ENCODE measurements around the gene EPB41L4B.

EPB41L4B gene

GRCh38 chr9:109272745-109273144, 48.1 kb downstream of the EPB41L4B start:
- H3K4me3 ChIP-seq (ENCODE audit: low read length), result no peak overlapping the region
- no peak overlapping the region for H3K27ac ChIP-seq (ENCODE audit: low read depth, low read length)
- H3K9ac ChIP-seq (ENCODE audit: low read length), result no peak overlapping the region
- H3K4me1 ChIP-seq (ENCODE audit: control insufficient read depth, insufficient read depth, low read length), result peaks cover 4% of the 10 kb centered on the region
- H3K36me3 ChIP-seq (ENCODE audit: control insufficient read depth, insufficient read depth, low read length), result no peaks in the 10 kb centered on the region
- no peaks in the 10 kb centered on the region for H3K27me3 ChIP-seq (ENCODE audit: control insufficient read depth, insufficient read depth, low read length)

- H3K36me3 ChIP-seq (ENCODE audit: control insufficient read depth, insufficient read depth, low read length), result no peaks in the 10 kb centered on the region
- H3K27ac ChIP-seq (ENCODE audit: low read depth, low read length), result no peak overlapping the region
- no peaks in the 10 kb centered on the region for H3K27me3 ChIP-seq (ENCODE audit: control insufficient read depth, insufficient read depth, low read length)
- peaks cover 4% of the 10 kb centered on the region for H3K4me1 ChIP-seq (ENCODE audit: control insufficient read depth, insufficient read depth, low read length)
- H3K4me3 ChIP-seq (ENCODE audit: low read length), result no peak overlapping the region
- H3K9ac ChIP-seq (ENCODE audit: low read length), result no peak overlapping the region
Observed at GRCh38 chr9:109272045-109272444, 48.8 kb downstream of the EPB41L4B start.

- Histone ChIP-seq H3K27me3 (ENCODE audit: control insufficient read depth, insufficient read depth, low read length) (no peaks in the 10 kb centered on the region), H3K4me3 (ENCODE audit: low read length) (no peak overlapping the region), H3K4me1 (ENCODE audit: control insufficient read depth, insufficient read depth, low read length) (peaks cover 4% of the 10 kb centered on the region), H3K36me3 (ENCODE audit: control insufficient read depth, insufficient read depth, low read length) (no peaks in the 10 kb centered on the region), H3K27ac (ENCODE audit: low read depth, low read length) (no peak overlapping the region), H3K9ac (ENCODE audit: low read length) (no peak overlapping the region)
Observed at GRCh38 chr9:109270971-109271925, 49.6 kb downstream of the EPB41L4B start.

- H3K36me3 ChIP-seq (ENCODE audit: control insufficient read depth, insufficient read depth, low read length), result no peaks in the 10 kb centered on the region
- H3K27ac ChIP-seq (ENCODE audit: low read depth, low read length), result no peak overlapping the region
Observed at GRCh38 chr9:109270441-109270840, 50.4 kb downstream of the EPB41L4B start.

GRCh38 chr9:109269839-109270238, 51.0 kb downstream of the EPB41L4B start:
- H3K36me3 ChIP-seq (ENCODE audit: control insufficient read depth, insufficient read depth, low read length), result no peaks in the 10 kb centered on the region
- no peak overlapping the region for H3K4me3 ChIP-seq (ENCODE audit: low read length)
- peaks cover 4% of the 10 kb centered on the region for H3K4me1 ChIP-seq (ENCODE audit: control insufficient read depth, insufficient read depth, low read length)
- no peak overlapping the region for H3K27ac ChIP-seq (ENCODE audit: low read depth, low read length)
- H3K9ac ChIP-seq (ENCODE audit: low read length), result no peak overlapping the region
- H3K27me3 ChIP-seq (ENCODE audit: control insufficient read depth, insufficient read depth, low read length), result no peaks in the 10 kb centered on the region

More at GRCh38 chr9:109270441-109270840, 50.4 kb downstream of the EPB41L4B start:
- Histone ChIP-seq H3K27me3 (ENCODE audit: control insufficient read depth, insufficient read depth, low read length) (no peaks in the 10 kb centered on the region), H3K4me3 (ENCODE audit: low read length) (no peak overlapping the region), H3K4me1 (ENCODE audit: control insufficient read depth, insufficient read depth, low read length) (peaks cover 4% of the 10 kb centered on the region), H3K9ac (ENCODE audit: low read length) (no peak overlapping the region)

- Histone ChIP-seq H3K27me3 (ENCODE audit: control insufficient read depth, insufficient read depth, low read length) (no peaks in the 10 kb centered on the region), H3K4me3 (ENCODE audit: low read length) (no peak overlapping the region)
Observed at GRCh38 chr9:109269081-109269480, 51.8 kb downstream of the EPB41L4B start.

GRCh38 chr9:109267555-109267954, 53.3 kb downstream of the EPB41L4B start:
- H3K9ac ChIP-seq (ENCODE audit: low read length), result no peak overlapping the region
- H3K4me1 ChIP-seq (ENCODE audit: control insufficient read depth, insufficient read depth, low read length), result no peaks in the 10 kb centered on the region
- no peak overlapping the region for H3K27ac ChIP-seq (ENCODE audit: low read depth, low read length)
- H3K27me3 ChIP-seq (ENCODE audit: control insufficient read depth, insufficient read depth, low read length), result no peaks in the 10 kb centered on the region
- H3K36me3 ChIP-seq (ENCODE audit: control insufficient read depth, insufficient read depth, low read length), result no peaks in the 10 kb centered on the region
- H3K4me3 ChIP-seq (ENCODE audit: low read length), result no peak overlapping the region

More at GRCh38 chr9:109269081-109269480, 51.8 kb downstream of the EPB41L4B start:
- no peaks in the 10 kb centered on the region for H3K4me1 ChIP-seq (ENCODE audit: control insufficient read depth, insufficient read depth, low read length)
- H3K9ac ChIP-seq (ENCODE audit: low read length), result no peak overlapping the region
- no peak overlapping the region for H3K27ac ChIP-seq (ENCODE audit: low read depth, low read length)
- H3K36me3 ChIP-seq (ENCODE audit: control insufficient read depth, insufficient read depth, low read length), result no peaks in the 10 kb centered on the region

GRCh38 chr9:109264877-109265587, 55.8 kb downstream of the EPB41L4B start:
- Histone ChIP-seq H3K4me3 (ENCODE audit: low read length) (no peak overlapping the region), H3K27me3 (ENCODE audit: control insufficient read depth, insufficient read depth, low read length) (no peaks in the 10 kb centered on the region), H3K36me3 (ENCODE audit: control insufficient read depth, insufficient read depth, low read length) (no peaks in the 10 kb centered on the region), H3K9ac (ENCODE audit: low read length) (no peak overlapping the region), H3K27ac (ENCODE audit: low read depth, low read length) (no peak overlapping the region), H3K4me1 (ENCODE audit: control insufficient read depth, insufficient read depth, low read length) (no peaks in the 10 kb centered on the region)

- H3K4me1 ChIP-seq (ENCODE audit: control insufficient read depth, insufficient read depth, low read length), result no peaks in the 10 kb centered on the region
- H3K4me3 ChIP-seq (ENCODE audit: low read length), result no peak overlapping the region
- no peaks in the 10 kb centered on the region for H3K36me3 ChIP-seq (ENCODE audit: control insufficient read depth, insufficient read depth, low read length)
- H3K9ac ChIP-seq (ENCODE audit: low read length), result no peak overlapping the region
- H3K27ac ChIP-seq (ENCODE audit: low read depth, low read length), result no peak overlapping the region
- no peaks in the 10 kb centered on the region for H3K27me3 ChIP-seq (ENCODE audit: control insufficient read depth, insufficient read depth, low read length)
Observed at GRCh38 chr9:109263358-109263757, 57.5 kb downstream of the EPB41L4B start.

- no peak overlapping the region for H3K4me3 ChIP-seq (ENCODE audit: low read length)
- no peaks in the 10 kb centered on the region for H3K4me1 ChIP-seq (ENCODE audit: control insufficient read depth, insufficient read depth, low read length)
- no peak overlapping the region for H3K9ac ChIP-seq (ENCODE audit: low read length)
- no peaks in the 10 kb centered on the region for H3K27me3 ChIP-seq (ENCODE audit: control insufficient read depth, insufficient read depth, low read length)
- H3K36me3 ChIP-seq (ENCODE audit: control insufficient read depth, insufficient read depth, low read length), result no peaks in the 10 kb centered on the region
- no peak overlapping the region for H3K27ac ChIP-seq (ENCODE audit: low read depth, low read length)
Observed at GRCh38 chr9:109258481-109259302, 62.2 kb downstream of the EPB41L4B start.

GRCh38 chr9:109256336-109256735, 64.5 kb downstream of the EPB41L4B start:
- no peaks in the 10 kb centered on the region for H3K36me3 ChIP-seq (ENCODE audit: control insufficient read depth, insufficient read depth, low read length)
- no peak overlapping the region for H3K9ac ChIP-seq (ENCODE audit: low read length)
- H3K27ac ChIP-seq (ENCODE audit: low read depth, low read length), result no peak overlapping the region
- no peaks in the 10 kb centered on the region for H3K27me3 ChIP-seq (ENCODE audit: control insufficient read depth, insufficient read depth, low read length)
- H3K4me1 ChIP-seq (ENCODE audit: control insufficient read depth, insufficient read depth, low read length), result no peaks in the 10 kb centered on the region
- no peak overlapping the region for H3K4me3 ChIP-seq (ENCODE audit: low read length)

GRCh38 chr9:109255394-109255793, 65.5 kb downstream of the EPB41L4B start:
- no peak overlapping the region for H3K27ac ChIP-seq (ENCODE audit: low read depth, low read length)
- H3K9ac ChIP-seq (ENCODE audit: low read length), result no peak overlapping the region
- H3K27me3 ChIP-seq (ENCODE audit: control insufficient read depth, insufficient read depth, low read length), result no peaks in the 10 kb centered on the region
- no peak overlapping the region for H3K4me3 ChIP-seq (ENCODE audit: low read length)
- no peaks in the 10 kb centered on the region for H3K4me1 ChIP-seq (ENCODE audit: control insufficient read depth, insufficient read depth, low read length)
- H3K36me3 ChIP-seq (ENCODE audit: control insufficient read depth, insufficient read depth, low read length), result no peaks in the 10 kb centered on the region

Data from rectal smooth muscle tissue (tissue), 1 donor.